Activated T-cell treated with anti-CD3 and anti-CD28 coated beads for 4 hours (primary cell): Measurements from ENCODE around the gene XPA.
"Not testable (repeated sequence)": the region's sequence is repeated elsewhere in the genome, so short reads cannot be mapped to it uniquely, and the experiment has no call there.

Source experiments
- DNase-seq: peaks from one replicate; pipeline ENCODE4 v3.0.0-alpha.2; 2020

XPA gene

DNA sequence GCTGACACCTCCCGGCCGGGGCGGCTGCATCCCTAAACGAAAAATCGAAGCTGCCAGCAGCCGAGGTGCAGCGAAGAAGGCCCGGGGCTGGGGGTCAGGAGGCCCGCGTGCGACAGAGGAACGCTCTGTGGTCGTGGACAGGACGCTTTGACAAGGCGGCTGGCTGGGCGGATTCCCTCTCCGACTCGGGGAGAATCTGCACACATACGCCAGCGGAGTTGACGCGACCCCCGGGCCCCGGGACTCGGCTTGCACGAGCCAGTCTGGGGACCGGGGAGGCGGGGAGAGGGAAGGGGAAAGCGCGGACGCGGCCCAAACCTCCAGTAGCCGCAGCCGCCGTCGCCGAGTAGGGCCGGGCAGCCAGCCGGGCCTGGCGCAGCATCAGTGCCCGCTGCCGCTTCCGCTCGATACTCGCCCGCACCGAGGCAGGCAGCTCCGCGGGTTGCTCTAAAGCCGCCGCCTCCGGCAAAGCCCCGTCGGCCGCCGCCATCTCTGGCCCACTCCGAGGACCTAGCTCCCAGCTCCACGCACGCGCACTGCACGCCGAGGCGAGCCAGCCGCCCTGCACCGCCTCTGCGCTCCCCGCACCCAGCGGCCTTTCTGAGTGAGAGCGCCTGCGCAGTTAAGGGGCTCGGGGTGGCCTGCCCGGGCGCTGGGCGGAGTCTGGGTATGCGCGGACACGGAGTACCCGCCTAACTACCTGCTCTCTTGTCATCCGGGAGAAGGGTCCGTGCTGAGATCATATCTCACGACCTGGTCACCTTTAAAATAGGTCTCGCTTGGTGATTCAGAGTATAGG is at the start of gene XPA:
Gene XPA (minus strand): TSS at position 538 of the 799 bp plus-strand sequence. CDS start 48 bp downstream, at position 490.
- DNase-seq, result peak; percentile 92

GRCh38 chr9:97744710-97745708 is 47.9 kb upstream of the XPA start:
- no peak for DNase-seq

GRCh38 chr9:97744025-97744424 is 46.9 kb upstream of the XPA start:
- not testable (repeated sequence) for DNase-seq

- DNase-seq, result no peak
These were observed 45.4 kb upstream of the XPA start for GRCh38 chr9:97742545-97742944.

GRCh38 chr9:97741947-97742346 is 44.8 kb upstream of the XPA start:
- no peak for DNase-seq

GRCh38 chr9:97740848-97741821 is 44.0 kb upstream of the XPA start:
- DNase-seq, result peak; percentile 5

DNA sequence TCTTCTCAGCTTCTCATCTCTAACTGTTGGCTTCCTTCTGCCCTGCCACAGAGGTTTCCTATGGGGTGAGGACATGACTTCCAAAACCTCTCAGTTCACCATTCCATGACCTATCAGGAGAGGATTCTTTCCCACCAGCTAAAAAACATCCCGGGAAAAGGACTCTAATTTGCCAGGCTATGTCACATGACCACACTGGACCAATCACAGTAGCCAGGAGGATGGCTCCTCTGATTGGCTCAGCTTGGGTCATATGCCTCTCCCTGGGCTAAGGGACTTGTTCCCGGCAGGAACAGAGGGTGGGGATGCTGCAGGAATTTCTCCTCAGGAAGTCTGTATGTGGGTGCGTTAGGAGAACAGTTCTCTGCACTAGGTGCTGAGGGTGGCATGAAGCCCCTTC is 40.3 kb upstream of the XPA start:
- DNase-seq, result no peak

DNA sequence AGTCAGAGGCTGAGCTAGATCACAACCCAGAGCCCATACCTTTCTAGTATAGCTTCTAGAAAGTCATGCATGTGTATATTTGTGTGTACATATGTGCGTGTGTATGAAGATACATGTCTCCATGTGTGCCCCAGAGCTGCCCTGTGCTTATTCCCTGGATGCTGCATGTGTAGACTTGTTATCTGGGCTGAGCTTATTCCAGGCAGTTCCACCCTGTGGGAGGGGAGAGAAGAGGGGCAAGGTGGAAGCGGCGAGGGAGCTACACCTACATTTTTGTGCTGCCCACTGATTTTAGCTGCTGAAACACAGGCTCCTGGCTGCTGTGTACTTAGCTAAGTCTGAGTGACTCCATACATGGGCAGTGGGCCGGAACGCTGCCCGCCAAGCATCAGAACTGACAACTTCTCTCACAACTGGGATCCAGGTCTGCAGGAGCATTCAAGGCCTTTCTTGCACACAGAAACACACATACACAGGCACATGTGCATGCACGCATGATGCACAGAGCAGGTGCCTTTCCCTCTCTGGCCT is 38.0 kb upstream of the XPA start:
- no peak for DNase-seq

GRCh38 chr9:97726716-97727115 is 29.6 kb upstream of the XPA start:
- no peak for DNase-seq

- DNase-seq, result no peak
These were observed 26.7 kb upstream of the XPA start for GRCh38 chr9:97723819-97724218.

- DNase-seq, result no peak
These were observed 25.2 kb upstream of the XPA start for GRCh38 chr9:97722331-97722730.

DNA sequence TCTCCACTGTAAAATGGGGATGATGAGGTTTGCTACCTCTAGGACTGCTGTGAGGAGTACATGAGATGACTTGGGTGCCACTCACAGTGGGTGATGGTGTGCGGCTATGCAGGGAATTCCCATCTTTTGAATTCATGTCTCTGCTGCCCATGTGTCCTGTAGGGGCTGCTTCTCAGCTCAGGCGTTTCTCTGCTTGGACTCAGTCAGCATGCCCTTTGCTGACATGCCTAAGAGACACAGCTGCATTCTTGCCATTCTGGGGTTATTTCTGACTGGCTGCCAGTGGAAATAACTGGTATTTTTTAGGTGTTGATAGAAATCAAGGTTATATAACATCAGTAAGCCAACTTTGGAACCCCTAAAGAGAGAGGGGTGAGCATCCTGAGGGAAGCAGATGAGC is 24.3 kb upstream of the XPA start:
- DNase-seq, result no peak

DNA sequence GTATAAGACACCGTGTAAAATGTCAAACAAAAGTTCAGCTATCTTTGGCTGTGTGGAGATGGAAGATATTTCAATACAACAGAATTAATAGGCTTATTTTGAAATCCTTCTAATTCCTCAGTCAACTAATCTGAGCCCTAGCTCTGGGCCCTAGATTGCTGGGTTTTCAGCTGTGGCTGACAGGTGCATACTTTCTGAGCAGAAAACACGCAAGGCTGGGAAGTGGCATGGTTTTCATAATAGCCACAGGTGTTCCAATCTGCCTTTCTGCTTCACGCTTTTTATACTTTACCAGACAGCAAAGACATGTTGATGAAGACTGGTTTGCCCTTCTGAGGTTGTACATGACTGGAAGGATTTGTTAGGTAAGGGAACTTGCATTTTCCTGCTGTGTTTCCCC is 20.7 kb upstream of the XPA start:
- no peak for DNase-seq

GRCh38 chr9:97714435-97714834 is 17.3 kb upstream of the XPA start:
- DNase-seq, result no peak

GRCh38 chr9:97711223-97711626 is 14.1 kb upstream of the XPA start:
- no peak for DNase-seq

DNA sequence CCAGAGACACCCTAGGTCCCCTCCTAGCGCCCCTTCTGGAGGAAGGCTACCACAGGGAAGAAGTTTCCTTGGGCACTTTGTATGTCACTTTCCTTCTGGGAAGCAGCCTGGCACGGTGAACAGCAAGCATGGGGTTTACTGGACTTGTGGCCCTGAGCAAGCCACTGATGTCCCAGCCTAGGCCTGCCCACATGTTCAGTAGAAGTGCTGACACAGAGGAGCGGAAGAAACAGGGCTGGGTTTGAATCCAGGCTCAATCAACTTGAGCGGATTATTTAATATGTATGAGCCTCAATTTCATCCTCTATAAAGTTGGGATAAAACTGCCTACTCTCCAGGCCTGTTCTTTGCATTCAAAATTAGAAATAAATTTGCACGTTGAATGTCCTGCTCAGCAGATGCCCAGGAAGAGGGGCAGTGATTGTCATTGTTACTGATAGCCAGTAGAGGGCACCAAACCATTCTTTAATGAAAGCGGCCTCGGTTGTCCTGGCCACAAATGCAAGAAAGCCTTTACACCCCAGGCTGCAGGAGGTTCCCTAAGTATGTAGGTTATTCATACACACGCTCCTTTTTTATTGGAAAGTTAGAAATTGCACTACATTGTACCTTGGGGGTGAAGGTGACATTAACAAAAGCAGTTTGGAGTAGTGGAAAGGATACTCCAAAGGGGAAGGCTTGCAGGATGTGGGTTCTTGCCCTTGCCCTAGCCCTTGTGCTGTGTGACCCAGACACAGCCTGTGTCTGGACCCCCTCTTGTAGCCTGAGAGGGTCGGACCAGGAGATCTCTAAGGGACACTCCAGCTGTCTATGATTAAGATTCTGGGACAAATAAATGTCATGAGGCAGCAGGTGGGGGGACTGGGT is 13.4 kb upstream of the XPA start:
- peak; percentile 29 for DNase-seq

DNA sequence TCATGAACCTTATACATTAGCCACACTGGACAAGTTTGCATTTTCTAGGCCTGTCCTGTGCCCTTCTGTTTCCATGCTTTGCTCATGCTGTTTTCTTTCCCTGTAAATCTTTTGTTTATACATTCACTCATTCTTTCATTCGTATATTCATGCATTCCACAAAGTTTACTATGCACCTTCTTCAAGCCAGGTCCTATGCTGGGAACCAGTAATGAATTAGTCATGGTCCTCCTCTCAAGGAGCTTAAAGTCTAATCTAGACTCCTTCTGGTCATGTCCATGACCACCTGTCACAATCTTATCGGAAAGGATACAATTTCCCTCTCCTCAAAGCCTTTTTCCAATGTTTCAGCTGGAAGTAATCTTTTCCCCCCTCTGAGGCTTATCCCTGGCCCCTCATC is 9.1 kb upstream of the XPA start:
- no peak for DNase-seq

GRCh38 chr9:97705354-97705950 is 8.3 kb upstream of the XPA start:
- no peak for DNase-seq

- DNase-seq, result no peak
These were observed 7.7 kb upstream of the XPA start for GRCh38 chr9:97704851-97705250.

GRCh38 chr9:97704345-97704677 is 7.2 kb upstream of the XPA start:
- DNase-seq, result no peak
